PC-9 (cell line): ENCODE data around the gene R3HCC1L.

Experiments
- EZH2 ChIP-seq: fragments of 200-600 bp; sonication (generic); IDR thresholded peaks from 2 replicates; pipeline ENCODE4 v1.8.0; 2017; ENCODE audit warnings: antibody characterized with exemption, low read depth
- TF ChIP-seq, protein P1 (sequence below): fragments of 200-600 bp; sonication (generic); conservative IDR thresholded peaks from 2 replicates; pipeline ENCODE4 v1.6.1; 2017; ENCODE audit warnings: mixed run types, antibody characterized with exemption, mild to moderate bottlenecking, moderate library complexity

GRCh38 chr10:98098247-98098646 is 36.2 kb upstream of the R3HCC1L start:
- TF ChIP-seq, protein P1, sequence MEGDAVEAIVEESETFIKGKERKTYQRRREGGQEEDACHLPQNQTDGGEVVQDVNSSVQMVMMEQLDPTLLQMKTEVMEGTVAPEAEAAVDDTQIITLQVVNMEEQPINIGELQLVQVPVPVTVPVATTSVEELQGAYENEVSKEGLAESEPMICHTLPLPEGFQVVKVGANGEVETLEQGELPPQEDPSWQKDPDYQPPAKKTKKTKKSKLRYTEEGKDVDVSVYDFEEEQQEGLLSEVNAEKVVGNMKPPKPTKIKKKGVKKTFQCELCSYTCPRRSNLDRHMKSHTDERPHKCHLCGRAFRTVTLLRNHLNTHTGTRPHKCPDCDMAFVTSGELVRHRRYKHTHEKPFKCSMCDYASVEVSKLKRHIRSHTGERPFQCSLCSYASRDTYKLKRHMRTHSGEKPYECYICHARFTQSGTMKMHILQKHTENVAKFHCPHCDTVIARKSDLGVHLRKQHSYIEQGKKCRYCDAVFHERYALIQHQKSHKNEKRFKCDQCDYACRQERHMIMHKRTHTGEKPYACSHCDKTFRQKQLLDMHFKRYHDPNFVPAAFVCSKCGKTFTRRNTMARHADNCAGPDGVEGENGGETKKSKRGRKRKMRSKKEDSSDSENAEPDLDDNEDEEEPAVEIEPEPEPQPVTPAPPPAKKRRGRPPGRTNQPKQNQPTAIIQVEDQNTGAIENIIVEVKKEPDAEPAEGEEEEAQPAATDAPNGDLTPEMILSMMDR: no peak
- no peak for TF ChIP-seq EZH2
